ENCODE results near the gene NAA60.

NAA60 gene

GRCh38 chr16:3444032-3444388 lies 530 bp downstream of the NAA60 start:
- H3K27ac ChIP-seq (ENCODE audit: low read depth, low read length) = peak overlapping the region; percentile 84
- peak overlapping the region; percentile 3 for H2AFZ ChIP-seq (ENCODE audit: low read length, unreplicated experiment)
- H3K4me3 ChIP-seq (ENCODE audit: low read depth, low read length) = peak overlapping the region; percentile 87
- peaks cover 6% of the 10 kb centered on the region for H3K4me1 ChIP-seq (ENCODE audit: control insufficient read depth, insufficient read depth, low read length, unreplicated experiment)
- peaks cover 21% of the 10 kb centered on the region for H3K36me3 ChIP-seq (ENCODE audit: insufficient read depth, low read length)
- H3K27me3 ChIP-seq (ENCODE audit: insufficient read depth, low read length) = no peaks in the 10 kb centered on the region
- H3K79me2 ChIP-seq (ENCODE audit: control insufficient read depth, insufficient read depth, low read length, unreplicated experiment) = peaks cover 36% of the 10 kb centered on the region

DNA sequence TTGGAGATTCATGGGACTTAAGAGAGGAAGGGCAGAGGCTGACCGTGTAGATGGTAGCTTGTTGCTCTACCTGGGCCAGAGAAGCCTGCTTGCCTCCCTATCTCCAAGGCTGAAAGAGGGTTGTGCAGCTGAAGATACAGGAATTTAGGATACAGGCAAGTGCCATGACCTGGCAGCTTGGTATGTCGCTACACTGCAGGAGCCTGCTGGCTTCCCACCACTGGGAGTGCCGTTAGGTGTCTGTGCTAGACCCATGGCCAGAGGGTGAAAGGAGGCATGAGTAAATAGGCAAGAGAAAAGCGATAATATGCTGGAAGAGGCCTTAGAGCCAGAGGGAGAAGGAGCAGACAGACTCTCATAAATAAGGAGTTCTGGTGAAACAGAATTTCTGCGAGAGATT lies 10.6 kb downstream of the NAA60 start:
- H3K27ac ChIP-seq (ENCODE audit: low read depth, low read length) = no peak overlapping the region
- peaks cover 3% of the 10 kb centered on the region; the same call in 1 of the 2 replicates for H3K36me3 ChIP-seq (ENCODE audit: insufficient read depth, low read length)
- peaks cover 15% of the 10 kb centered on the region for H3K79me2 ChIP-seq (ENCODE audit: control insufficient read depth, insufficient read depth, low read length, unreplicated experiment)
- H3K27me3 ChIP-seq (ENCODE audit: insufficient read depth, low read length) = no peaks in the 10 kb centered on the region
- peaks cover 2% of the 10 kb centered on the region for H3K4me1 ChIP-seq (ENCODE audit: control insufficient read depth, insufficient read depth, low read length, unreplicated experiment)
- H3K4me3 ChIP-seq (ENCODE audit: low read depth, low read length) = no peak overlapping the region
- H2AFZ ChIP-seq (ENCODE audit: low read length, unreplicated experiment) = no peak overlapping the region

GRCh38 chr16:3454631-3455147 lies 11.2 kb downstream of the NAA60 start:
- Histone ChIP-seq H3K79me2 (ENCODE audit: control insufficient read depth, insufficient read depth, low read length, unreplicated experiment) (peaks cover 21% of the 10 kb centered on the region), H3K4me1 (ENCODE audit: control insufficient read depth, insufficient read depth, low read length, unreplicated experiment) (peaks cover 8% of the 10 kb centered on the region), H3K27ac (ENCODE audit: low read depth, low read length) (no peak overlapping the region), H2AFZ (ENCODE audit: low read length, unreplicated experiment) (no peak overlapping the region), H3K27me3 (ENCODE audit: insufficient read depth, low read length) (no peaks in the 10 kb centered on the region), H3K36me3 (ENCODE audit: insufficient read depth, low read length) (peaks cover 3% of the 10 kb centered on the region; the same call in 1 of the 2 replicates), H3K4me3 (ENCODE audit: low read depth, low read length) (no peak overlapping the region)

GRCh38 chr16:3457434-3458252 lies 14.2 kb downstream of the NAA60 start:
- Histone ChIP-seq H3K27me3 (ENCODE audit: insufficient read depth, low read length) (no peaks in the 10 kb centered on the region), H3K4me3 (ENCODE audit: low read depth, low read length) (peak overlapping the region; percentile 91), H3K36me3 (ENCODE audit: insufficient read depth, low read length) (no peaks in the 10 kb centered on the region), H3K4me1 (ENCODE audit: control insufficient read depth, insufficient read depth, low read length, unreplicated experiment) (peaks cover 13% of the 10 kb centered on the region), H3K79me2 (ENCODE audit: control insufficient read depth, insufficient read depth, low read length, unreplicated experiment) (peaks cover 50% of the 10 kb centered on the region), H2AFZ (ENCODE audit: low read length, unreplicated experiment) (peak overlapping the region; percentile 58), H3K27ac (ENCODE audit: low read depth, low read length) (peak overlapping the region; percentile 77)

DNA sequence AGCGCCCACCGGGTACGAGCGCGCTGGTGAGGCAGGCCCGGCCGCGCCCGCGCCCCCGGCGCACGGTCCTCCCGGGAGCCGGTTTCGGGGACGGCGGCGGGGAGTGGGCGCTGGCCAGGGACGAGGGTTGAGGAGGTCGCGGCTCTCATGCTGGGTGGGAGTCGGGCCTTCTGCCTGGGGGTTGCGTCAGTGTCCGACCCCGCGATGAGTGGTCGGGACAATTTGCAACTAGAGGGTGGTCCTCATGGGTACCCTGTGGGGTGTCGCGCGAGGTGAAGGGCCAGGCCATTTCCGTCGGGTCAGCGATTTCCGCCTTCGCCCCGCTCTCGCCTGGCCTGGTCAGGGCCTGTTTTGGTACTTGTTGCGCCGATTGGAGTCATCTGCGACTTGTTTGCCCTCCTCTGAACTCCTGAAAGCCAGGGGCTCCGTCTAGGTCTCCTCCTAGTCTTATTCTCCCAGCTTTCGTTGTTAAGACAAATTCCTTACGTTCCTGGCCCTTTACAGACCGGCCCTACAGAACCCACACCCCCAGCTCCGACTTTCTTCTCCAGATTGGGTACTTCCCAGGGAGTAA lies 14.9 kb downstream of the NAA60 start:
- Histone ChIP-seq H3K79me2 (ENCODE audit: control insufficient read depth, insufficient read depth, low read length, unreplicated experiment) (peaks cover 57% of the 10 kb centered on the region), H3K27ac (ENCODE audit: low read depth, low read length) (peak overlapping the region; percentile 77), H3K36me3 (ENCODE audit: insufficient read depth, low read length) (0 out of 2 replicates have a peak, but pooled peaks cover 4% of the 10 kb centered on the region), H3K4me3 (ENCODE audit: low read depth, low read length) (peak overlapping the region; percentile 91), H2AFZ (ENCODE audit: low read length, unreplicated experiment) (peak overlapping the region; percentile 58), H3K4me1 (ENCODE audit: control insufficient read depth, insufficient read depth, low read length, unreplicated experiment) (peaks cover 13% of the 10 kb centered on the region), H3K27me3 (ENCODE audit: insufficient read depth, low read length) (no peaks in the 10 kb centered on the region)

DNA sequence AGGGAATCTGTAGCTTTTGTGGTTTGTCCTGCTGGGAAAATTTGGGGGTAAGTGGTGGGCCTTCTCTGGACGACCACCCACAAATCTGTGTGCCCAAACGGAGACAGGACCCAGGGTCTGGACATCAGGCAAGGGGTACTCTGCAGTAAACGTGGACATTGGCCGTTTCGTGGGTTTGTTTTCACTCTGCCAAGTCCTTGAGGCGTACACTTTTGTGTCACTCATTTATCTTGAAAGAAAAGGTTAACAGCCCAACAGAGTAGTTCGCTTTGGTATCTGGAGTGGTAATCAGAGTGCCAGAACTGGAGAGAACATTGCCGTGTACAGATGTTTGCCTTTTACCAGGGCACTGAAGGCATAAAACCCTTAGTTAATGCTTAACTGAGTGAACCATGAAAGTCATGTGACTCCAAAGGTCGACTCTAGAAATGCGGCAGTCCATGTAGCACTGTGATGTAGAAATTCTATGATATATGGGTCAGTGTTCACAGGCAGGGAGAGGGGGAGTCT lies 15.4 kb downstream of the NAA60 start:
- Histone ChIP-seq H3K4me1 (ENCODE audit: control insufficient read depth, insufficient read depth, low read length, unreplicated experiment) (peaks cover 13% of the 10 kb centered on the region), H3K36me3 (ENCODE audit: insufficient read depth, low read length) (0 out of 2 replicates have a peak, but pooled peaks cover 4% of the 10 kb centered on the region), H3K4me3 (ENCODE audit: low read depth, low read length) (peak overlapping the region; percentile 91), H2AFZ (ENCODE audit: low read length, unreplicated experiment) (peak overlapping the region; percentile 58), H3K79me2 (ENCODE audit: control insufficient read depth, insufficient read depth, low read length, unreplicated experiment) (peaks cover 62% of the 10 kb centered on the region), H3K27me3 (ENCODE audit: insufficient read depth, low read length) (no peaks in the 10 kb centered on the region), H3K27ac (ENCODE audit: low read depth, low read length) (peak overlapping the region; percentile 77)

GRCh38 chr16:3459401-3460090 lies 16.1 kb downstream of the NAA60 start:
- no peaks in the 10 kb centered on the region for H3K27me3 ChIP-seq (ENCODE audit: insufficient read depth, low read length)
- peaks cover 13% of the 10 kb centered on the region for H3K4me1 ChIP-seq (ENCODE audit: control insufficient read depth, insufficient read depth, low read length, unreplicated experiment)
- no peak overlapping the region for H2AFZ ChIP-seq (ENCODE audit: low read length, unreplicated experiment)
- H3K27ac ChIP-seq (ENCODE audit: low read depth, low read length) = peak overlapping the region; percentile 77; the same call in 1 of the 2 replicates
- H3K4me3 ChIP-seq (ENCODE audit: low read depth, low read length) = peak overlapping the region; percentile 91
- H3K79me2 ChIP-seq (ENCODE audit: control insufficient read depth, insufficient read depth, low read length, unreplicated experiment) = peaks cover 68% of the 10 kb centered on the region
- 0 out of 2 replicates have a peak, but pooled peaks cover 4% of the 10 kb centered on the region for H3K36me3 ChIP-seq (ENCODE audit: insufficient read depth, low read length)

DNA sequence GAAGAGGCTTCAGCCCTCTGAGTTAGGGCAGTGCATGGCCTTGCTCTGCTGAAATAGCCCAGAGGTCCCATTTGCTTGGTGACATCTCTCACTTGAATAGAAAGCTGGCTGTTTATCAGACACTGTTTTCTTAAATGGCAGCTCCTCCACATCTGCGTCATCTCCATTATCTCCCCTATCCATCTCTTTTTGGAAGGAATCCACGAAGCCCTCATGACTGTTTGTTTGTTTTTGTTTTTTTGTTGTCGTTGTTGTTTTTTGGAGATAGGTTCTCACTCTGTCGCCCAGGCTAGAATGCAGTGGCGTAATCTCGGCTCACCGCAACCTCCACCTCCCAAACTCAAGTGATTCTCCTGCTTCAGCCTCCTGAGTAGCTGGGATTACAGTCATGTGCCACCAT lies 16.6 kb downstream of the NAA60 start:
- no peak overlapping the region for H3K27ac ChIP-seq (ENCODE audit: low read depth, low read length)
- H2AFZ ChIP-seq (ENCODE audit: low read length, unreplicated experiment) = no peak overlapping the region
- H3K79me2 ChIP-seq (ENCODE audit: control insufficient read depth, insufficient read depth, low read length, unreplicated experiment) = peaks cover 73% of the 10 kb centered on the region
- H3K4me1 ChIP-seq (ENCODE audit: control insufficient read depth, insufficient read depth, low read length, unreplicated experiment) = peaks cover 13% of the 10 kb centered on the region
- H3K36me3 ChIP-seq (ENCODE audit: insufficient read depth, low read length) = 0 out of 2 replicates have a peak, but pooled peaks cover 4% of the 10 kb centered on the region
- H3K4me3 ChIP-seq (ENCODE audit: low read depth, low read length) = peak overlapping the region; percentile 91; the same call in 1 of the 2 replicates
- H3K27me3 ChIP-seq (ENCODE audit: insufficient read depth, low read length) = no peaks in the 10 kb centered on the region

DNA sequence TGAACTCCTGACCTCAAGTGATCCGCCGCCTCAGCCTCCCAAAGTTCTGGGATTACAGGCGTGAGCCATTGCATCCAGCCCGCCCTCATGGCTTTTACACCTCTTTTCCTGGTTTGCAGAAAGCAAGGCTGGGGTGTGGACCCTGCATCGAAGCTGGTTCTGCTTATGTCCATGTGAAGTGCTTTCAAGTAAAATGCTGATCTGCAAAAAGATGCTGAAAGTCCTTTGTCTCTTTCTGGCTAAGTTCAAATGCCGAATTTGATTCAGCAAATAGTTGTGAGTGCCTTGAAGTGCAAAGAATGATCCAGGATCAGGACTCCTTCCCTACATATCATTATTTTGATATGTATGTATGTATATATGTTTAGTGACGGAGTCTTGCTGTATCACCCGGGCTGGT lies 17.1 kb downstream of the NAA60 start:
- Histone ChIP-seq H3K36me3 (ENCODE audit: insufficient read depth, low read length) (0 out of 2 replicates have a peak, but pooled peaks cover 4% of the 10 kb centered on the region), H3K4me1 (ENCODE audit: control insufficient read depth, insufficient read depth, low read length, unreplicated experiment) (peaks cover 13% of the 10 kb centered on the region), H3K4me3 (ENCODE audit: low read depth, low read length) (no peak overlapping the region), H3K79me2 (ENCODE audit: control insufficient read depth, insufficient read depth, low read length, unreplicated experiment) (peaks cover 77% of the 10 kb centered on the region), H2AFZ (ENCODE audit: low read length, unreplicated experiment) (no peak overlapping the region), H3K27me3 (ENCODE audit: insufficient read depth, low read length) (no peaks in the 10 kb centered on the region), H3K27ac (ENCODE audit: low read depth, low read length) (no peak overlapping the region)

DNA sequence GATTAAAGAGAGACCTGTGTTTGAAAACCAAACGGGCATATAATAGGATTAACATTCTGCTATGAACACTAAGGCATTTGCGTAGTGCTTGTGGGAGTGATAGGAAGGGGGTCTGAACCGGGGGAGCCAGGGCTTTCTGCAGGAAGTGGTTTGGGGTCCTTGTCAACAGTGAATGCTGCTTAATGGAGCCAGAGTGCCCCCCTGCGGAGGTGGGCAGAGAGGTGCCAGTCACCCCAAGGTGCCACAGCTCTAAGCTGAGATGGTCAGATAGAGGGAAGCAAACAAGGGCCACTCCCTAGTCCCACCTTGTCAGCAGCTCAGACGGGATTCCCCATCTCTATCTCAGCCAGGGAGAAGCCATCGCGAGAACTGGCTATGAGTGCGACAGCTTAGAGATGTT lies 17.7 kb downstream of the NAA60 start:
- Histone ChIP-seq H3K27ac (ENCODE audit: low read depth, low read length) (no peak overlapping the region), H3K4me1 (ENCODE audit: control insufficient read depth, insufficient read depth, low read length, unreplicated experiment) (peaks cover 13% of the 10 kb centered on the region), H3K4me3 (ENCODE audit: low read depth, low read length) (no peak overlapping the region)

More for the DNA sequence above, 17.7 kb downstream of the NAA60 start:
- Histone ChIP-seq H2AFZ (ENCODE audit: low read length, unreplicated experiment) (no peak overlapping the region), H3K36me3 (ENCODE audit: insufficient read depth, low read length) (0 out of 2 replicates have a peak, but pooled peaks cover 4% of the 10 kb centered on the region), H3K27me3 (ENCODE audit: insufficient read depth, low read length) (no peaks in the 10 kb centered on the region), H3K79me2 (ENCODE audit: control insufficient read depth, insufficient read depth, low read length, unreplicated experiment) (peaks cover 83% of the 10 kb centered on the region)

Data from ACC112 (cell line).